GM21737 (cell line): Measurements from ENCODE around the gene GDF10.

Source experiments
- ATAC-seq: cut with Tn5 transposase; IDR thresholded peaks from one replicate; pipeline ENCODE4 v1.9.1; 2021; ENCODE audit warnings: mild to moderate bottlenecking, moderate library complexity; ENCODE audit not compliant: unreplicated experiment

The GDF10 gene

GRCh38 chr10:47332371-47332770, 32.4 kb downstream of the GDF10 start:
- ATAC-seq = no peak

- no peak for ATAC-seq
Observed at GRCh38 chr10:47332946-47333345, 32.9 kb downstream of the GDF10 start.

DNA sequence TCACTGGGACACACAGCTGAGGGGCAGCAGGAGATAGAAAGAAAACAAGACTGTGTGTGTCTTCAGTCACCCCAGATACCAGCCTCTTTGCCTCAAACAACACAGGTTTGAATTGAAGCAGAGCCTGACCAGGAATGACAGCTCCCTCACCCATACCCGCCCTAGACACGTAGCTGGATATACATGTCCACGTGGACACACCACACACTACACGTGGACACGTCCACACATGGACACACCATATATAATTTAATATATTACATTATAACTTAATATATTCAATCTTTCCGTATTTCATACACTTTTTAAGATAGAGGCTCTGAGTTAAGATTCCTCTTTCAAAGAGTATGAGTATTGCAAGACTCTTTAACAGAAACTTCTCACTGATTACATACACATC, 33.5 kb downstream of the GDF10 start:
- no peak for ATAC-seq

GRCh38 chr10:47334466-47335295, 34.7 kb downstream of the GDF10 start:
- no peak for ATAC-seq

DNA sequence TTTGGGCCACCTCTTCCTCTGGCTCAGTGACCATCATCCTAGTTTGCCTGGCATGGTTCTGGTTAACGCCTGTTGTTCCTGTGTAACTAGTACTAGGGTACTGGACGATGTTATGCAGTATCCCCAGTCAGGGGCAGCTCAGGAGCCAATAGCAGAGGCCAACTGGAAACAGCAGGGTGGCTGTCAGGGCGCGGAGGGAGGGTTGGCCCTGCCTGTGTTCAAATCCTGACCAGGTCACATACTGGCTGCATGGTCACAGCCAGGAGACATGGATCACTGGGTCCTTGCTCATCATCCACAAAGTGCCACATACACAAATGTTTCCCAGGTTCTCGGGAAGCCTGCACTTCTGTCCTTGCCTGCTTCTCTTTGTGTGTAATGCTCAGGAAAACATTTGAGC, 35.9 kb downstream of the GDF10 start:
- ATAC-seq = no peak

- ATAC-seq = no peak
Observed at GRCh38 chr10:47336387-47337134, 36.6 kb downstream of the GDF10 start.

DNA sequence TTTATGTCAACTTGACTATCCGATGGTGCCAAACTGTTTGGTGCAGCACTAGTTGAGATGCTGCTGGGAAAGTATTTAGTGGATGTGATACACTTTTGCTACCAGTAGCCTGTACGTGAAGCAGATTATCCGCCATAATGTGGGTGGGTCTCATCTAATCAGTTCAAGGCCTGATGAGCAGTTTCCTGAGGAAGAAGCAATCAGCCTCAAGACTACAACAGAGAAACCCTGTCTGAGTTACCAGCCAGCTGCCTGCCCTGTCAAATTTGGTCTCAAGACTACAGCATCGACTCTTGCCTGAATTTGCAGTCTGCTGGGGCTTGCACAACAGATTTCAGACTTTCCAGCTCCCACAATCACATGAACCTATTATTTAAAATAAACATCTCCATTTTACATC, 37.3 kb downstream of the GDF10 start:
- ATAC-seq = no peak

DNA sequence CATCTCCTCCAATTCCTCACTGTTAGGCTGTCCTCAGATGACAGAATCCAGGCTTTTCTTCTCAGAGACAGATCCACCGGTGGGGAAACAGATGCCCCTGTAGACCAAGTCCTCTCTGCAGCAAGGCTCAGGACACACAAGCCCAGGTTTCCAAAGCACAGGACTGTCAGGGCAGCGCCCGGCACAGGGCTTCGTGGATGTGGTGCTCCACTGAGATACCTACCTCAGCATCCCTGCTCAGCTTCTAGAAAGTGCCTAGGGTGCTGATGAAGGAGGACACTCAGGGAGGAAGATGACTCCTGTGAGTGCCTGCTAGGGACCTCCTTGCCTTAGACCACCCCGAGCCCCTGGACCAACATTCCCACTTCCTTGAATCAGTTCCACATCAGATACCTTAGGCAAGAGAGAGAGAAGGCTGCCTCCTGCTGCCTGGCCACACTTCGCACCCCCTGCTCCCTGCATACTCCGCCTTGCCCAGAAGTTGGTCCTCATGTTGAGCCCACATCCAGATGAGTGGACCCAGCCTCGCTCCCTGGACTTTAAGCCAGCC, 39.3 kb downstream of the GDF10 start:
- ATAC-seq = no peak

DNA sequence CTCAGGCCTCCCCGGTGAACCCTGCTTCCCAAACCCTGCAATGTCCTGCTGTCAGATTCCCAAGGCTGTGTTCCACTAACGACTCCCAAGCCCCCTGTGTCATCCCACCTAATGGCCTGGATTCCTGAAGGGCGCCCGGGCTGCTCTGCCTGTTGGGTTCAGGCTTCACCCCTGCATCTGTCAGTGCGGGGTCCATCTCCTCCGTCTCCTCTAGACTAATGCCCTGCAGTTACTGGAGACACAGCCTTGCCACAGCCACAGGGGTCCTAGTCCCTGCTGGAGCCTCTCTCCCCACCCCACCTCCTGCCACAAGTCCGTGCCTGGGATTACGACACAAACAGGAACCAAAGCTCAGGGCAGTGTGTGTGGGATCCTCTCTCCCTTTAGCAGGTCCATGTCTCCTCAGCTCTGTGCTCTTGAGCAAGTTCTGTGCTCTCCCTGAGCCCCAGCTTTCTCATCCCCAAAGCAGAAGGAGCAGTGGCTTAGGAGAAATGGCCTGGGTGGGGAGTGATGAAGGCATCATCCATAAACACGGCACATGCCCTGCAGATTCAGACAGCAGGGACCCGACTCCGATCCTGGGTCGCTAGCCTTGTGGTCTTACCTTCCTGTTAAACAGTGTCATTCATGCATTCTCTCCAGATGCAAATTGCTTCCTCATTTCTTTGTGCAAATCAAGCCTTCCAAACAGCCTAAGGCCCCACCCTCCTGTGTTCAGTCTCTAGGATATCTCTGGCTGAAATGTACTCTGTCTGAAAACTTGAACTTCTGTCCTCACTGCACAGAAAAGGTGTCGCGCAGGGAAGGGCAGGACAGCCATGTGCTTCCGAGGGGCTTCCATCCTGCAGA, 40.0 kb downstream of the GDF10 start:
- no peak for ATAC-seq

DNA sequence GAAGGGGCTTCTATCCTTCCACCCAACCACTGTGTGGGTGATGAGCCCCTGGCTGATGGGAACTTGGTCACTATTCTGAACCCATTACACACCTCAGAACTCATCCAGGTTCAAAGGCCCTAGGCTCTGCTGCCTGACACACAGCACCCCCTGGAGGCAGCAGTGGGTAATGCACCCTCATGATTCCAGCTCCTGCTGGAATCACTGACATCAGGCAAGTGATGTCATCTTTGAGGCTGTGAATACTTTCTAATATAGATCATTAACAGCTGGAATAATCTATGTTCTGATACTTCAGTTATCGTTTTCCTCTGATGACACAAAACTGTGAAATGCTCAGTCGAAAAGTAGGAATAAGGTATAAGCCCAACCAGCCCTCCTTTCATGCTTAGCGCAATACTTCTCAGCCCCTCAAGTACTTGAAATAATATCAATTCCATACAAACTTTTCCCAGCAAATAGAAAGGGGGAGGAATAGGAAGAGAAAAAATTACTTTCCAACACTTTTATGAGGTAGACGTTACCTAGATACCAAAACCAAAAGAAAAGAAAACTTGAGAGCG, 40.7 kb downstream of the GDF10 start:
- ATAC-seq = no peak

GRCh38 chr10:47344996-47345870, 45.2 kb downstream of the GDF10 start:
- no peak for ATAC-seq

GRCh38 chr10:47346581-47347302, 46.7 kb downstream of the GDF10 start:
- no peak for ATAC-seq

DNA sequence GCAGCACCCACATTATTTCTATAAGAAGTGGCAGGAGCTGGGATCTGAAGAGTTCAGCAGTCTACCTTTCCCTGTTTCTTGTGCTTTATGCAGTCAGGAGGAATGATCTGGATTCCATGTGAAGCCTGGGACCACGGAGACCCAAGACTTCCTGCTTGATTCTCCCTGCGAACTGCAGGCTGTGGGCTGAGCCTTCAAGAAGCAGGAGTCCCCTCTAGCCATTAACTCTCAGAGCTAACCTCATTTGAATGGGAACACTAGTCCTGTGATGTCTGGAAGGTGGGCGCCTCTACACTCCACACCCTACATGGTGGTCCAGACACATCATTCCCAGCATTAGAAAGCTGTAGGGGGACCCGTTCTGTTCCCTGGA, 47.3 kb downstream of the GDF10 start:
- ATAC-seq = no peak

- ATAC-seq = no peak
Observed at GRCh38 chr10:47348138-47348651, 48.2 kb downstream of the GDF10 start, which contains the start of gene RBP3. TSS of gene RBP3 (plus strand) at chr10:47348363. CDS start at chr10:47348485, 122 bp downstream.

GRCh38 chr10:47348661-47349470, 48.9 kb downstream of the GDF10 start:
- ATAC-seq = no peak

DNA sequence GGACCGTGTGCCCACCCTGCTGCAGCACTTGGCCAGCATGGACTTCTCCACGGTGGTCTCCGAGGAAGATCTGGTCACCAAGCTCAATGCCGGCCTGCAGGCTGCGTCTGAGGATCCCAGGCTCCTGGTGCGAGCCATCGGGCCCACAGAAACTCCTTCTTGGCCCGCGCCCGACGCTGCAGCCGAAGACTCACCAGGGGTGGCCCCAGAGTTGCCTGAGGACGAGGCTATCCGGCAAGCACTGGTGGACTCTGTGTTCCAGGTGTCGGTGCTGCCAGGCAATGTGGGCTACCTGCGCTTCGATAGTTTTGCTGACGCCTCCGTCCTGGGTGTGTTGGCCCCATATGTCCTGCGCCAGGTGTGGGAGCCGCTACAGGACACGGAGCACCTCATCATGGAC, 49.5 kb downstream of the GDF10 start:
- ATAC-seq = no peak

- ATAC-seq = no peak
Observed at GRCh38 chr10:47349941-47350371, 50.0 kb downstream of the GDF10 start.
